ENCODE data around the gene CMIP.

The CMIP gene

GRCh38 chr16:81446907-81447268 is 2.3 kb downstream of the CMIP start:
- Histone ChIP-seq H3K27ac (ENCODE audit: insufficient read depth in 1 of 2, low read depth in 1 of 2, low read length in 2 of 2, poor library complexity in 1 of 2, severe bottlenecking in 2 of 2) (peak overlapping the region in 1 of 2 experiments; percentile 83), H3K4me3 (ENCODE audit: control insufficient read depth in 1 of 7, extremely low read depth in 1 of 7, insufficient read depth in 4 of 7, low read depth in 2 of 7, low read length in 6 of 7) (peak overlapping the region in 6 of 7 experiments; percentile 78 to 92 (median 84)), H3K36me3 (ENCODE audit: control insufficient read depth in 4 of 4, insufficient read depth in 4 of 4, low read length in 3 of 4) (no peaks in the 10 kb centered on the region), H3K4me1 (ENCODE audit: control extremely low read depth in 1 of 4, control insufficient read depth in 4 of 4, insufficient read depth in 4 of 4, low read length in 3 of 4) (peaks cover 2 to 51% (median 43%) of the 10 kb centered on the region in 4 experiments), H3K9me3 (ENCODE audit: control extremely low read depth in 1 of 5, control insufficient read depth in 4 of 5, insufficient read depth in 2 of 5, low read depth in 1 of 5, low read length in 4 of 5) (no peaks in the 10 kb centered on the region), H3K27me3 (replicated peaks in 2 of 5; ENCODE audit: control insufficient read depth in 4 of 5, insufficient read depth in 5 of 5, low read length in 4 of 5) (peaks cover 0 to 2% (median 0%) of the 10 kb centered on the region in 5 experiments)
- POLR2A ChIA-PET: no interaction called here
- CTCF ChIA-PET: interaction anchor here (1.6 kb wide), 2 partner anchors 17 to 34 kb away, joined by 5 to 6 read pairs; no protein-coding TSS in a partner anchor
- no peak for DNase-seq
- WGBS (ENCODE audit: insufficient coverage): 39% methylated on average over 10 of the region's 14 CpGs

GRCh38 chr16:81447383-81448101 is 2.9 kb downstream of the CMIP start:
- Histone ChIP-seq H3K4me1 (ENCODE audit: control extremely low read depth in 1 of 4, control insufficient read depth in 4 of 4, insufficient read depth in 4 of 4, low read length in 3 of 4) (peaks cover 3 to 57% (median 50%) of the 10 kb centered on the region in 4 experiments), H3K27ac (ENCODE audit: insufficient read depth in 1 of 2, low read depth in 1 of 2, low read length in 2 of 2, poor library complexity in 1 of 2, severe bottlenecking in 2 of 2) (peak overlapping the region in 1 of 2 experiments; percentile 83), H3K36me3 (ENCODE audit: control insufficient read depth in 4 of 4, insufficient read depth in 4 of 4, low read length in 3 of 4) (no peaks in the 10 kb centered on the region), H3K4me3 (ENCODE audit: control insufficient read depth in 1 of 7, extremely low read depth in 1 of 7, insufficient read depth in 4 of 7, low read depth in 2 of 7, low read length in 6 of 7) (peak overlapping the region in 6 of 7 experiments; percentile 78 to 92 (median 84)), H3K9me3 (ENCODE audit: control extremely low read depth in 1 of 5, control insufficient read depth in 4 of 5, insufficient read depth in 2 of 5, low read depth in 1 of 5, low read length in 4 of 5) (no peaks in the 10 kb centered on the region), H3K27me3 (replicated peaks in 2 of 5; ENCODE audit: control insufficient read depth in 4 of 5, insufficient read depth in 5 of 5, low read length in 4 of 5) (no peaks in the 10 kb centered on the region)
- 91% methylated on average over 15 of the region's 17 CpGs for WGBS (ENCODE audit: insufficient coverage)
- peak in 2 of 3 donors; percentile 56 to 63 for DNase-seq
- ChIA-PET POLR2A (no interaction called here), CTCF (no interaction called here)

GRCh38 chr16:81448154-81449131 is 3.8 kb downstream of the CMIP start:
- H3K9me3 ChIP-seq (ENCODE audit: control extremely low read depth in 1 of 5, control insufficient read depth in 4 of 5, insufficient read depth in 2 of 5, low read depth in 1 of 5, low read length in 4 of 5): no peaks in the 10 kb centered on the region
- no peak overlapping the region for H3K4me3 ChIP-seq (ENCODE audit: control insufficient read depth in 1 of 7, extremely low read depth in 1 of 7, insufficient read depth in 4 of 7, low read depth in 2 of 7, low read length in 6 of 7)
- peak overlapping the region in 1 of 2 experiments; percentile 83 for H3K27ac ChIP-seq (ENCODE audit: insufficient read depth in 1 of 2, low read depth in 1 of 2, low read length in 2 of 2, poor library complexity in 1 of 2, severe bottlenecking in 2 of 2)
- no peaks in the 10 kb centered on the region for H3K27me3 ChIP-seq (replicated peaks in 2 of 5; ENCODE audit: control insufficient read depth in 4 of 5, insufficient read depth in 5 of 5, low read length in 4 of 5)
- ChIA-PET POLR2A (no interaction called here), CTCF (interaction anchor here (1.4 kb wide), 2 partner anchors 45 to 61 kb away, joined by 3 to 6 read pairs; no protein-coding TSS in a partner anchor)
- H3K36me3 ChIP-seq (ENCODE audit: control insufficient read depth in 4 of 4, insufficient read depth in 4 of 4, low read length in 3 of 4): no peaks in the 10 kb centered on the region
- DNase-seq: no peak
- peaks cover 4 to 62% (median 54%) of the 10 kb centered on the region in 4 experiments for H3K4me1 ChIP-seq (ENCODE audit: control extremely low read depth in 1 of 4, control insufficient read depth in 4 of 4, insufficient read depth in 4 of 4, low read length in 3 of 4)
- 81% methylated on average over 11 of the region's 19 CpGs for WGBS (ENCODE audit: insufficient coverage)

GRCh38 chr16:81449241-81449640 is 4.6 kb downstream of the CMIP start:
- H3K4me3 ChIP-seq (ENCODE audit: control insufficient read depth in 1 of 7, extremely low read depth in 1 of 7, insufficient read depth in 4 of 7, low read depth in 2 of 7, low read length in 6 of 7): no peak overlapping the region
- 100% methylated on average over 1 of the region's 2 CpGs for WGBS (ENCODE audit: insufficient coverage)
- no peak for DNase-seq
- no peak overlapping the region for H3K27ac ChIP-seq (ENCODE audit: insufficient read depth in 1 of 2, low read depth in 1 of 2, low read length in 2 of 2, poor library complexity in 1 of 2, severe bottlenecking in 2 of 2)
- H3K36me3 ChIP-seq (ENCODE audit: control insufficient read depth in 4 of 4, insufficient read depth in 4 of 4, low read length in 3 of 4): no peaks in the 10 kb centered on the region
- CTCF ChIA-PET: interaction anchor here (1.4 to 1.9 kb wide), 4 partner anchors 30 to 60 kb away, joined by 3 to 10 read pairs (median 4); no protein-coding TSS in a partner anchor
- POLR2A ChIA-PET: no interaction called here
- no peaks in the 10 kb centered on the region for H3K27me3 ChIP-seq (replicated peaks in 2 of 5; ENCODE audit: control insufficient read depth in 4 of 5, insufficient read depth in 5 of 5, low read length in 4 of 5)
- H3K4me1 ChIP-seq (ENCODE audit: control extremely low read depth in 1 of 4, control insufficient read depth in 4 of 4, insufficient read depth in 4 of 4, low read length in 3 of 4): peaks cover 4 to 61% (median 51%) of the 10 kb centered on the region in 4 experiments
- no peaks in the 10 kb centered on the region for H3K9me3 ChIP-seq (ENCODE audit: control extremely low read depth in 1 of 5, control insufficient read depth in 4 of 5, insufficient read depth in 2 of 5, low read depth in 1 of 5, low read length in 4 of 5)

GRCh38 chr16:81449899-81450608 is 5.4 kb downstream of the CMIP start:
- H3K9me3 ChIP-seq (ENCODE audit: control extremely low read depth in 1 of 5, control insufficient read depth in 4 of 5, insufficient read depth in 2 of 5, low read depth in 1 of 5, low read length in 4 of 5): no peaks in the 10 kb centered on the region
- CTCF ChIA-PET: interaction anchor here (0.7 to 2.0 kb wide), 10 partner anchors 9 to 247 kb away, joined by 3 to 10 read pairs (median 4); no protein-coding TSS in a partner anchor
- H3K36me3 ChIP-seq (ENCODE audit: control insufficient read depth in 4 of 4, insufficient read depth in 4 of 4, low read length in 3 of 4): no peaks in the 10 kb centered on the region
- H3K27ac ChIP-seq (ENCODE audit: insufficient read depth in 1 of 2, low read depth in 1 of 2, low read length in 2 of 2, poor library complexity in 1 of 2, severe bottlenecking in 2 of 2): no peak overlapping the region
- peak overlapping the region in 1 of 7 experiments; percentile 7 for H3K4me3 ChIP-seq (ENCODE audit: control insufficient read depth in 1 of 7, extremely low read depth in 1 of 7, insufficient read depth in 4 of 7, low read depth in 2 of 7, low read length in 6 of 7)
- peaks cover 4 to 61% (median 51%) of the 10 kb centered on the region in 4 experiments for H3K4me1 ChIP-seq (ENCODE audit: control extremely low read depth in 1 of 4, control insufficient read depth in 4 of 4, insufficient read depth in 4 of 4, low read length in 3 of 4)
- DNase-seq: no peak
- POLR2A ChIA-PET: interaction anchor here (0.6 kb wide), 2 partner anchors 27 to 94 kb away, joined by 3 to 4 read pairs; no protein-coding TSS in a partner anchor
- 96% methylated on average over 5 of the region's 7 CpGs for WGBS (ENCODE audit: insufficient coverage)
- no peaks in the 10 kb centered on the region for H3K27me3 ChIP-seq (replicated peaks in 2 of 5; ENCODE audit: control insufficient read depth in 4 of 5, insufficient read depth in 5 of 5, low read length in 4 of 5)

GRCh38 chr16:81450783-81451491 is 6.3 kb downstream of the CMIP start:
- H3K36me3 ChIP-seq (ENCODE audit: control insufficient read depth in 4 of 4, insufficient read depth in 4 of 4, low read length in 3 of 4): peaks cover 0 to 3% (median 0%) of the 10 kb centered on the region in 4 experiments
- H3K27ac ChIP-seq (ENCODE audit: insufficient read depth in 1 of 2, low read depth in 1 of 2, low read length in 2 of 2, poor library complexity in 1 of 2, severe bottlenecking in 2 of 2): peak overlapping the region in 1 of 2 experiments; percentile 50
- WGBS (ENCODE audit: insufficient coverage): 95% methylated on average over 9 of the region's 12 CpGs
- POLR2A ChIA-PET: interaction anchor here (0.6 kb wide), 1 partner anchor 26 kb away, joined by 4 read pairs; no protein-coding TSS in a partner anchor
- DNase-seq: no peak
- no peaks in the 10 kb centered on the region for H3K27me3 ChIP-seq (replicated peaks in 2 of 5; ENCODE audit: control insufficient read depth in 4 of 5, insufficient read depth in 5 of 5, low read length in 4 of 5)
- peaks cover 4 to 57% (median 51%) of the 10 kb centered on the region in 4 experiments for H3K4me1 ChIP-seq (ENCODE audit: control extremely low read depth in 1 of 4, control insufficient read depth in 4 of 4, insufficient read depth in 4 of 4, low read length in 3 of 4)
- no peaks in the 10 kb centered on the region for H3K9me3 ChIP-seq (ENCODE audit: control extremely low read depth in 1 of 5, control insufficient read depth in 4 of 5, insufficient read depth in 2 of 5, low read depth in 1 of 5, low read length in 4 of 5)
- H3K4me3 ChIP-seq (ENCODE audit: control insufficient read depth in 1 of 7, extremely low read depth in 1 of 7, insufficient read depth in 4 of 7, low read depth in 2 of 7, low read length in 6 of 7): no peak overlapping the region
- CTCF ChIA-PET: interaction anchor here (0.7 to 2.0 kb wide), 14 partner anchors 8 to 246 kb away, joined by 3 to 10 read pairs (median 4); no protein-coding TSS in a partner anchor

Measured in common myeloid progenitor, CD34-positive (primary cell).